IMR-90 (cell line): Measurements from ENCODE around the gene KDM1B. TPM values are rescaled to one million over a fixed set of nuclear protein-coding genes. Genes with fewer than 3 reads are reported as not detected.

Source experiments
- ATAC-seq: fragments of 200-7000 bp; cut with Tn5 transposase; 2 replicates; pipeline ENCODE4 v1.9.1; 2020; ENCODE audit warnings: low read depth, mild to moderate bottlenecking, moderate library complexity
- BruUV-seq: library from RNA; stranded (reverse); fragments of 400-500 nt; replicated peaks from 2 replicates; lab custom pipeline; 2021; lab: Mats Ljungman, UMichigan
- CTCF ChIA-PET: fragments of 300-600 bp; formaldehyde crosslinking; extraction: SDS; loops from one replicate; lab custom pipeline; 2021; ENCODE audit warnings: antibody characterized with exemption; lab: Yijun Ruan, JAX
- POLR2A ChIA-PET: fragments of 300-600 bp; sonication (Branson Sonifier 250); formaldehyde crosslinking; loops from one replicate; lab custom pipeline; 2022; ENCODE audit warnings: antibody characterized with exemption; ENCODE audit not compliant: unreplicated experiment; lab: Charles Lee
- DNase-seq: peaks from one replicate; pipeline ENCODE4 v3.0.0; 2013
- H2AFZ ChIP-seq: replicated peaks from 2 replicates; pipeline ENCODE3; 2013; ENCODE audit warnings: low read length, mild to moderate bottlenecking; ENCODE audit not compliant: poor library complexity
- H2AK5ac ChIP-seq: 2 replicates; pipeline ENCODE4 v1.6.1; 2013; ENCODE audit warnings: low read depth, low read length, inconsistent platforms
- H2AK9ac ChIP-seq: replicated peaks from 2 replicates; pipeline ENCODE3; 2013; ENCODE audit warnings: mild to moderate bottlenecking, low read depth, low read length, moderate library complexity; ENCODE audit not compliant: poor library complexity
- H2BK120ac ChIP-seq: 2 replicates; pipeline ENCODE4 v1.6.1; 2013; ENCODE audit warnings: low read depth, low read length, inconsistent platforms
- H2BK15ac ChIP-seq: 3 replicates; pipeline ENCODE4 v1.6.1; 2013; ENCODE audit warnings: low read depth, low read length, inconsistent platforms
- H2BK20ac ChIP-seq: 2 replicates; pipeline ENCODE4 v1.6.1; 2013; ENCODE audit warnings: low read depth, mild to moderate bottlenecking, inconsistent platforms, low read length, moderate library complexity
- H2BK5ac ChIP-seq: 2 replicates; pipeline ENCODE4 v1.6.1; 2013; ENCODE audit warnings: mild to moderate bottlenecking, low read depth, low read length, inconsistent platforms; ENCODE audit not compliant: poor library complexity, severe bottlenecking
- H3K14ac ChIP-seq: replicated peaks from 2 replicates; pipeline ENCODE4 v1.6.1; 2013; ENCODE audit warnings: low read depth, low read length, inconsistent platforms
- H3K18ac ChIP-seq: 2 replicates; pipeline ENCODE4 v1.6.1; 2013; ENCODE audit warnings: low read depth, low read length, control low read depth
- H3K23ac ChIP-seq: 2 replicates; pipeline ENCODE4 v1.6.1; 2013; ENCODE audit warnings: low read depth, low read length, inconsistent platforms
- H3K27ac ChIP-seq: 2 replicates; pipeline ENCODE4 v1.5.1; 2013; ENCODE audit warnings: mild to moderate bottlenecking, control low read depth, low read length; ENCODE audit not compliant: insufficient read depth
- H3K27me3 ChIP-seq: 2 replicates; pipeline ENCODE4 v1.6.1; 2013; ENCODE audit warnings: low read length; ENCODE audit not compliant: control insufficient read depth, insufficient read depth
- H3K36me3 ChIP-seq: 2 replicates; pipeline ENCODE4 v1.6.1; 2013; ENCODE audit warnings: low read length, mixed read lengths; ENCODE audit not compliant: control insufficient read depth, insufficient read depth
- H3K4ac ChIP-seq: 2 replicates; pipeline ENCODE4 v1.6.1; 2013; ENCODE audit warnings: low read depth, low read length, inconsistent platforms
- H3K4me1 ChIP-seq: 2 replicates; pipeline ENCODE4 v1.6.1; 2013; ENCODE audit warnings: low read length, mixed read lengths; ENCODE audit not compliant: control insufficient read depth, insufficient read depth
- H3K4me2 ChIP-seq: 2 replicates; pipeline ENCODE4 v1.6.1; 2013; ENCODE audit warnings: low read depth, mild to moderate bottlenecking, control low read depth, low read length, moderate library complexity
- H3K4me3 ChIP-seq: 2 replicates; pipeline ENCODE4 v1.5.1; 2013; ENCODE audit warnings: low read depth, mild to moderate bottlenecking, control low read depth, low read length, moderate library complexity; ENCODE audit not compliant: insufficient read depth
- H3K56ac ChIP-seq: 2 replicates; pipeline ENCODE4 v1.6.1; 2013; ENCODE audit warnings: low read length, inconsistent platforms; ENCODE audit not compliant: insufficient read depth; ENCODE audit errors: extremely low read depth
- H3K79me1 ChIP-seq, 2 experiments: 2 replicates each; pipeline ENCODE4 v1.6.1; 2013; ENCODE audit warnings: low read length in 2 of 2, inconsistent platforms in 1 of 2, low read depth in 1 of 2
- H3K9ac ChIP-seq: 2 replicates; pipeline ENCODE4 v1.6.1; 2013; ENCODE audit warnings: low read depth, low read length, control low read depth
- H3K9me1 ChIP-seq: 2 replicates; pipeline ENCODE4 v1.6.1; 2013; ENCODE audit warnings: low read length, inconsistent platforms; ENCODE audit not compliant: insufficient read depth
- H3K9me3 ChIP-seq: 2 replicates; pipeline ENCODE4 v1.6.1; 2013; ENCODE audit warnings: low read length; ENCODE audit not compliant: control insufficient read depth, insufficient read depth
- H4K20me1 ChIP-seq: 2 replicates; pipeline ENCODE4 v1.6.1; 2013; ENCODE audit warnings: low read length, inconsistent platforms; ENCODE audit not compliant: insufficient read depth
- H4K5ac ChIP-seq: 2 replicates; pipeline ENCODE4 v1.6.1; 2013; ENCODE audit warnings: mild to moderate bottlenecking, low read depth, low read length, control low read depth
- H4K8ac ChIP-seq, 2 experiments: 2 replicates each; pipeline ENCODE4 v1.6.1; 2013; ENCODE audit warnings: low read depth in 2 of 2, low read length in 2 of 2, control low read depth in 1 of 2, inconsistent platforms in 1 of 2
- H4K91ac ChIP-seq: 2 replicates; pipeline ENCODE4 v1.6.1; 2013; ENCODE audit warnings: low read depth, low read length, inconsistent platforms; ENCODE audit not compliant: insufficient read depth
- ELK1 ChIP-seq: fragments of 150-350 bp; IDR thresholded peaks from 2 replicates; pipeline ENCODE4 v1.6.1; 2016; ENCODE audit warnings: low read depth, mild to moderate bottlenecking, low read length, moderate library complexity, borderline replicate concordance
- FOS ChIP-seq: fragments of 150-350 bp; IDR thresholded peaks from 2 replicates; pipeline ENCODE4 v1.6.1; 2016; ENCODE audit warnings: low read depth, low read length
- MAFK ChIP-seq: IDR thresholded peaks from 2 replicates; pipeline ENCODE4 v1.6.1; 2012; ENCODE audit warnings: low read depth, low read length, improper control_type of control experiment
- MAZ ChIP-seq: IDR thresholded peaks from 2 replicates; pipeline ENCODE4 v1.6.1; 2012; ENCODE audit warnings: low read depth, mild to moderate bottlenecking, low read length, improper control_type of control experiment, moderate library complexity, borderline replicate concordance
- MXI1 ChIP-seq: IDR thresholded peaks from 2 replicates; pipeline ENCODE4 v1.6.1; 2012; ENCODE audit warnings: low read depth, mild to moderate bottlenecking, low read length, moderate library complexity, borderline replicate concordance
- NFE2L2 ChIP-seq: fragments of 150-350 bp; IDR thresholded peaks from 2 replicates; pipeline ENCODE4 v1.6.1; 2016; ENCODE audit warnings: low read depth, mild to moderate bottlenecking, low read length
- POLR2A ChIP-seq: IDR thresholded peaks from 2 replicates; pipeline ENCODE4 v1.6.1; 2012; ENCODE audit warnings: mild to moderate bottlenecking, low read depth, low read length
- RAD21 ChIP-seq: IDR thresholded peaks from 2 replicates; pipeline ENCODE4 v1.6.1; 2012; ENCODE audit warnings: low read length, improper control_type of control experiment
- RFX5 ChIP-seq: IDR thresholded peaks from 2 replicates; pipeline ENCODE4 v1.8.0; 2012; ENCODE audit warnings: low read depth, mild to moderate bottlenecking, low read length, moderate library complexity
- SMC3 ChIP-seq: fragments of 150-350 bp; IDR thresholded peaks from 2 replicates; pipeline ENCODE4 v1.6.1; 2016; ENCODE audit warnings: low read depth, mild to moderate bottlenecking, antibody characterized with exemption, low read length, moderate library complexity
- WGBS, 2 experiments: methylation state at CpG; one replicate each; pipeline versions ENCODE4 v1.1.5 to v1.1.7; 2013; ENCODE audit warnings: missing lambda C conversion rate in 2 of 2; ENCODE audit not compliant: insufficient read length in 1 of 2; ENCODE audit errors: extremely low coverage in 2 of 2; 5-methylcytosine and 5-hydroxymethylcytosine counted together
- dilution Hi-C: fragments of 300-500 bp; cut with HindIII; formaldehyde crosslinking; loops from one replicate; pipeline ENCODE4 v1.14.3; 2018; ENCODE audit warnings: low sequenced_read_pairs; ENCODE audit not compliant: unreplicated experiment
- in situ Hi-C: fragments of 300-500 bp; cut with MboI; formaldehyde crosslinking; loops from 3 replicates; pipeline ENCODE4 v1.14.3; 2019; ENCODE audit warnings: low sequenced_read_pairs, inconsistent platforms, mixed read lengths
- intact Hi-C: fragments of 100-400 bp; cut with micrococcal nuclease; formaldehyde crosslinking; loops from 2 replicates; pipeline ENCODE4 v1.10.0; 2022
- polyA plus RNA-seq, 3 experiments: library from polyadenylated mRNA; depleted of rRNA; stranded (reverse); fragments of >200 nt; gene quantifications; 2 replicates each; pipeline ENCODE4 v1.2.3, GENCODE V29; 2012; ENCODE audit warnings: low replicate concordance in 1 of 3
- total RNA-seq: library from RNA; depleted of rRNA; stranded (reverse); fragments of >200 nt; gene quantifications from 2 replicates; pipeline ENCODE4 v1.2.3, GENCODE V29; 2012

The KDM1B gene
- total and polyA plus RNA-seq, 2 of the 4 experiments (the other 2 are of a cell fraction): 13.2 to 16.7 TPM

- Histone ChIP-seq H3K27ac (no peak overlapping the region), H3K56ac (no peak overlapping the region), H2BK120ac (no peak overlapping the region), H2BK15ac (no peak overlapping the region), H2BK5ac (no peak overlapping the region), H3K4me2 (no peak overlapping the region), H3K27me3 (no peaks in the 10 kb centered on the region), H3K18ac (no peak overlapping the region), H3K9ac (no peak overlapping the region), H3K79me1 (no peaks in the 10 kb centered on the region; a peak in 1 of 4 replicates), H3K4ac (no peak overlapping the region), H2AK9ac (no peak overlapping the region), H3K36me3 (peaks cover 15% of the 10 kb centered on the region), H2BK20ac (no peak overlapping the region), H3K4me3 (no peak overlapping the region), H2AFZ (no peak overlapping the region), H3K4me1 (no peaks in the 10 kb centered on the region), H3K9me1 (peaks cover 6% of the 10 kb centered on the region; the same call in 1 of the 2 replicates), H3K9me3 (no peaks in the 10 kb centered on the region), H4K20me1 (no peaks in the 10 kb centered on the region), H3K14ac (no peak overlapping the region), H3K23ac (no peak overlapping the region), H4K8ac (no peak overlapping the region), H4K5ac (no peak overlapping the region), H2AK5ac (no peak overlapping the region), H4K91ac (no peak overlapping the region)
- no TSS peak for BruUV-seq
- ChIA-PET POLR2A (no interaction called here), CTCF (interaction anchor here (0.6 kb wide), 2 partner anchors 17 to 1619 kb away, joined by 7 to 8 read pairs; no protein-coding TSS in a partner anchor)
- dilution Hi-C loops: no loop called here
- in situ Hi-C loops: no loop called here
- no peak for TF ChIP-seq MAFK
- TF ChIP-seq RFX5: no peak
- no peak for TF ChIP-seq FOS
- TF ChIP-seq SMC3: no peak
- no peak for TF ChIP-seq POLR2A
- TF ChIP-seq NFE2L2: no peak
- TF ChIP-seq RAD21: no peak
- TF ChIP-seq ELK1: no peak
- no peak for TF ChIP-seq MAZ
- TF ChIP-seq MXI1: no peak
- intact Hi-C loops: no loop called here
- DNase-seq (no peak), ATAC-seq (no peak)
- no CpG with 5 or more reads among the region's 2 CpGs for WGBS, 2 experiments
These were observed 7.2 kb downstream of the KDM1B start for GRCh38 chr6:18162401-18162800.
